ENCODE measurements around the gene OPTN.

The OPTN gene

GRCh38 chr10:13158401-13158800, 58.4 kb downstream of the OPTN start:
- Mint-ChIP-seq H3K4me3 (no peak overlapping the region), H3K4me1 (peaks cover 14% of the 10 kb centered on the region), H3K27ac (no peak overlapping the region), H3K36me3 (ENCODE audit: low read depth) (no peaks in the 10 kb centered on the region), H3K27me3 (ENCODE audit: low read depth, poor library complexity) (no peaks in the 10 kb centered on the region), H3K9me3 (no peaks in the 10 kb centered on the region)
- peak; percentile 32 for DNase-seq
- TF ChIP-seq, protein P1, sequence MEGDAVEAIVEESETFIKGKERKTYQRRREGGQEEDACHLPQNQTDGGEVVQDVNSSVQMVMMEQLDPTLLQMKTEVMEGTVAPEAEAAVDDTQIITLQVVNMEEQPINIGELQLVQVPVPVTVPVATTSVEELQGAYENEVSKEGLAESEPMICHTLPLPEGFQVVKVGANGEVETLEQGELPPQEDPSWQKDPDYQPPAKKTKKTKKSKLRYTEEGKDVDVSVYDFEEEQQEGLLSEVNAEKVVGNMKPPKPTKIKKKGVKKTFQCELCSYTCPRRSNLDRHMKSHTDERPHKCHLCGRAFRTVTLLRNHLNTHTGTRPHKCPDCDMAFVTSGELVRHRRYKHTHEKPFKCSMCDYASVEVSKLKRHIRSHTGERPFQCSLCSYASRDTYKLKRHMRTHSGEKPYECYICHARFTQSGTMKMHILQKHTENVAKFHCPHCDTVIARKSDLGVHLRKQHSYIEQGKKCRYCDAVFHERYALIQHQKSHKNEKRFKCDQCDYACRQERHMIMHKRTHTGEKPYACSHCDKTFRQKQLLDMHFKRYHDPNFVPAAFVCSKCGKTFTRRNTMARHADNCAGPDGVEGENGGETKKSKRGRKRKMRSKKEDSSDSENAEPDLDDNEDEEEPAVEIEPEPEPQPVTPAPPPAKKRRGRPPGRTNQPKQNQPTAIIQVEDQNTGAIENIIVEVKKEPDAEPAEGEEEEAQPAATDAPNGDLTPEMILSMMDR (IDR thresholded peaks at IDR 0.05): no peak

DNA sequence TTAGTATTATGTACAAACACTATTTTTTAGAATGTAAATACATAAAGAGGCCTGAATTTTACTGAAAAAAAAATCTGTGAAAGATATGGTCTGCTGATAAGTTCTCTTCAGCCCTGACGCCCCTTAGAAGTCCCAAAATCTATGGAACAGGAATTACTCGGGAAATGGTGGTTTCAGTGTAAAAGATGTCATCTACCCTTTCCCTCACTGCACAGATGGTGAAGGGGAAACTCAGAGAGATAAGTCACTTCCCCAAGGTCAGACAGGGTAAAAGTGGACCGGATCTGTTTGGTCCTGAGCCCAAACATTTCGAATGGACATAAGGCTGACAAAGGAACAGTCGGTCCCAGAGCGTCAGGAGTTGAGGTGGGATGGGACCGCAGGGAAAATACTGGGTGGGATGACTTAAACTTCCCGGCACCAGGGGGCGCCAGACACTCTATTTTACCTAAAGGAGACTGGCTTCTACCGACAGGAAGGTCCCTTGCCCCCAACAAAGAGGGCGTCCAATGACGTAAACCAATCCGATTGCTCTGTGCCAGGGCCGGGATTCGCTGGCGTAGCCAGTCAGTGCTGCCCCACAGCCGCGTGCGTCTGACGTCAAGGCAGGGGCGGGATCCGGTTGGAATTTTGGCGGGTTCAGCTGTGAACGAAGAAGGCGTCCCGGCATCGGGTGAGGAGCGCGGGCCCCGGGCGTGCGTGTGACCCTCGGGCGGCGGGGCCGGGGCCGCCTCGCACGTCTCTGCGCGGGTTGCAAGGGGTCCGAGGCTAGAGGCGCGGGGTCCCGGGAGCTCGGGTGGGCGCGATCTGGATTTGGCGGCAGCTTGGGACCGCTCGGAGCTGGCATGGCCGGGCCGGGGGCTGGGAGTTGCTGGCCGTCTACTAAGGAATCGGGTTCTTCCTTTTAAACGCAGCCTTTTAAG, 61.2 kb downstream of the OPTN start, which contains the start of gene MCM10:
TSS of gene MCM10 (plus strand) at position 625 of the 923 bp plus-strand sequence. CDS start 2,645 bp downstream, outside the sequence.
- no peak within 1 kb of the TSS for H3K27ac Mint-ChIP-seq
- TF ChIP-seq, protein P1 (IDR thresholded peaks at IDR 0.05): peak; percentile 89

GRCh38 chr10:13161857-13162271, 61.9 kb downstream of the OPTN start:
- Mint-ChIP-seq H3K4me3 (peak overlapping the region; percentile 82), H3K27me3 (ENCODE audit: low read depth, poor library complexity) (peaks cover 3% of the 10 kb centered on the region), H3K27ac (no peak overlapping the region), H3K9me3 (no peaks in the 10 kb centered on the region), H3K4me1 (peaks cover 14% of the 10 kb centered on the region), H3K36me3 (ENCODE audit: low read depth) (peaks cover 12% of the 10 kb centered on the region)
- TF ChIP-seq, protein P1 (IDR thresholded peaks at IDR 0.05): no peak
- DNase-seq: peak; percentile 22

More for the DNA sequence above, 61.2 kb downstream of the OPTN start, which contains the start of gene MCM10:
- peak; percentile 98 for DNase-seq
- H3K4me3 Mint-ChIP-seq: peak within 1 kb of the TSS; percentile 82
- H3K9me3 Mint-ChIP-seq: no peaks in the 10 kb centered on the region
- H3K27me3 Mint-ChIP-seq (ENCODE audit: low read depth, poor library complexity): no peaks in the 10 kb centered on the region
- peaks cover 6% of the 10 kb centered on the region for H3K36me3 Mint-ChIP-seq (ENCODE audit: low read depth)
- H3K4me1 Mint-ChIP-seq: peaks cover 14% of the 10 kb centered on the region

- peaks cover 14% of the 10 kb centered on the region for H3K4me1 Mint-ChIP-seq
- H3K27me3 Mint-ChIP-seq (ENCODE audit: low read depth, poor library complexity): peaks cover 3% of the 10 kb centered on the region
- TF ChIP-seq, protein P1 (IDR thresholded peaks at IDR 0.05): no peak
- no peak for DNase-seq
- H3K36me3 Mint-ChIP-seq (ENCODE audit: low read depth): peaks cover 26% of the 10 kb centered on the region
- no peak overlapping the region for H3K4me3 Mint-ChIP-seq
- H3K27ac Mint-ChIP-seq: no peak overlapping the region
- no peaks in the 10 kb centered on the region for H3K9me3 Mint-ChIP-seq
Measured at GRCh38 chr10:13163859-13164258, 63.9 kb downstream of the OPTN start.

DNA sequence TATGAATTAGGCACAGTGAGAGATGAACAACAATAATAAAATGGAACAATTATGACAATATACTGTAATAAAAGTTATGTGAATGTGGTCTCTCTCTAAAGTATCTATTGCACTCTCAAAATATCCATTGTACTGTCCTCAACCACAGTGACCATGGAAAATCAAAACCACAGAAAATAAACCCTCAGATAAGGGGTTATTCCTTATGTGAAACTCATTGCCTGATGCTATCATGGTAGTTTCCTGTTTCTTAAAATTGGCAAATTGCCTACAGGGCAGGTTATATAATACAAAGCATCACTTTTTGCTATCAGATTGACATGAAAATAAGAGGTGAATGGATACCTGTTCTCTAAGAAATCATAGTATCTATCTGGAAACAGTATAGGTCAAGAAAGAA, 65.2 kb downstream of the OPTN start:
- peaks cover 14% of the 10 kb centered on the region for H3K4me1 Mint-ChIP-seq
- H3K27ac Mint-ChIP-seq: no peak overlapping the region

More for the DNA sequence above, 65.2 kb downstream of the OPTN start:
- peaks cover 3% of the 10 kb centered on the region for H3K27me3 Mint-ChIP-seq (ENCODE audit: low read depth, poor library complexity)
- TF ChIP-seq, protein P1 (IDR thresholded peaks at IDR 0.05): no peak
- H3K4me3 Mint-ChIP-seq: no peak overlapping the region
- peaks cover 31% of the 10 kb centered on the region for H3K36me3 Mint-ChIP-seq (ENCODE audit: low read depth)
- DNase-seq: no peak
- H3K9me3 Mint-ChIP-seq: no peaks in the 10 kb centered on the region
